K562 (cell line): ENCODE results near the gene SLFN14. TPM values are rescaled to one million over a fixed set of nuclear protein-coding genes. Genes with fewer than 3 reads are reported as not detected.
A peak's percentile ranks its signal among the peaks of the same experiment; 100 is the strongest.

Experiments
- ATF7 ChIP-seq: fragments of 450-650 bp; IDR thresholded peaks from 2 replicates; pipeline ENCODE4 v1.7.1; 2014; ENCODE audit warnings: mild to moderate bottlenecking, moderate library complexity
- FOXA3 ChIP-seq, 2 experiments: fragments of 450-650 bp in 1 of 2; sonication (generic) in 1 of 2; formaldehyde crosslinking; IDR thresholded peaks in 1 of 2; conservative IDR thresholded peaks in 1 of 2; 2 replicates each; pipeline versions ENCODE4 v1.4.0 to v1.8.0; 2020 to 2022; ENCODE audit warnings: mild to moderate bottlenecking in 2 of 2, missing genetic modification reagents in 1 of 2
- HSF4 ChIP-seq: fragments of 250-450 bp; sonication (Bioruptor Pico); IDR thresholded peaks from 2 replicates; pipeline ENCODE4 v2.1.2; 2022; ENCODE audit warnings: mild to moderate bottlenecking, moderate library complexity, borderline replicate concordance
- MAFF ChIP-seq: IDR thresholded peaks from 2 replicates; pipeline ENCODE4 v1.6.1; 2012; ENCODE audit warnings: low read length, improper control_type of control experiment
- MEF2A ChIP-seq: IDR thresholded peaks from 2 replicates; pipeline ENCODE4 v1.6.1; 2011; ENCODE audit warnings: low read depth, mild to moderate bottlenecking, low read length, moderate library complexity; ENCODE audit not compliant: control insufficient read depth
- PHTF2 ChIP-seq: fragments of 250-450 bp; sonication (Bioruptor Pico); IDR thresholded peaks from 2 replicates; pipeline ENCODE4 v1.5.0; 2021; ENCODE audit warnings: mild to moderate bottlenecking
- SRSF1 ChIP-seq: fragments of 200-400 bp; formaldehyde crosslinking; IDR thresholded peaks from 2 replicates; pipeline ENCODE4 v1.6.1; 2017; ENCODE audit warnings: mild to moderate bottlenecking, low read depth, low read length, moderate library complexity
- TAF1 ChIP-seq: IDR thresholded peaks from 2 replicates; pipeline ENCODE4 v1.6.1; 2011; ENCODE audit warnings: mild to moderate bottlenecking, low read length, moderate library complexity; ENCODE audit not compliant: insufficient read depth, control insufficient read depth, severe bottlenecking; ENCODE audit errors: extremely low read depth
- ZNF57 ChIP-seq: fragments of 450-650 bp; formaldehyde crosslinking; IDR thresholded peaks from 2 replicates; pipeline ENCODE4 v1.4.0; 2020; ENCODE audit warnings: mild to moderate bottlenecking, moderate library complexity
- ZNF75A ChIP-seq: fragments of 450-650 bp; formaldehyde crosslinking; IDR thresholded peaks from 2 replicates; pipeline ENCODE4 v1.4.0; 2020; ENCODE audit warnings: mild to moderate bottlenecking
- polyA plus RNA-seq, 8 experiments: library from polyadenylated mRNA; depleted of rRNA in 4 of 8; stranded (reverse) in 5 of 8; unstranded in 3 of 8; fragments of >200 nt; fragmentation: Nextera tagmentation in 2 of 8; fragmentation: Illumina TruSeq in 1 of 8; extraction: Ambion mirVana in 2 of 8; extraction: Trizol in 1 of 8; gene quantifications; 2 replicates each; pipeline versions ENCODE4 v1.2.1 to v1.2.3, GENCODE V29; 2011 to 2014; ENCODE audit warnings: inconsistent platforms in 1 of 8, missing spikeins in 1 of 8
- total RNA-seq, 7 experiments: library from RNA; depleted of rRNA in 6 of 7; stranded (reverse); fragments of >200 nt in 6 of 7; fragmentation: Illumina TruSeq in 2 of 7; extraction: Trizol in 2 of 7; gene quantifications; 2 replicates each; pipeline versions ENCODE4 v1.2.1 to v1.2.3, GENCODE V29; 2011 to 2021; ENCODE audit warnings: low replicate concordance in 1 of 7
- TF ChIP-seq, protein P1 (sequence below): fragments of 450-650 bp; IDR thresholded peaks from 2 replicates; pipeline ENCODE4 v1.6.1; 2016; ENCODE audit warnings: mild to moderate bottlenecking, moderate library complexity
- TF ChIP-seq, protein P2 (sequence below): sonication (generic); formaldehyde crosslinking; IDR thresholded peaks from 2 replicates; pipeline ENCODE4 v1.9.0; 2022; ENCODE audit warnings: mild to moderate bottlenecking, missing genetic modification reagents
- TF ChIP-seq, protein P3 (sequence below): IDR thresholded peaks from 3 replicates; pipeline ENCODE4 v1.6.1; 2011; ENCODE audit warnings: borderline replicate concordance, mild to moderate bottlenecking; ENCODE audit not compliant: insufficient read length, insufficient read depth

Gene SLFN14
- total and polyA plus RNA-seq, 9 of the 15 experiments (the other 6 are each of a cell fraction or from before 2014, with no cell fraction given), result 1.3 to 4.3 (median 3.1) TPM

DNA sequence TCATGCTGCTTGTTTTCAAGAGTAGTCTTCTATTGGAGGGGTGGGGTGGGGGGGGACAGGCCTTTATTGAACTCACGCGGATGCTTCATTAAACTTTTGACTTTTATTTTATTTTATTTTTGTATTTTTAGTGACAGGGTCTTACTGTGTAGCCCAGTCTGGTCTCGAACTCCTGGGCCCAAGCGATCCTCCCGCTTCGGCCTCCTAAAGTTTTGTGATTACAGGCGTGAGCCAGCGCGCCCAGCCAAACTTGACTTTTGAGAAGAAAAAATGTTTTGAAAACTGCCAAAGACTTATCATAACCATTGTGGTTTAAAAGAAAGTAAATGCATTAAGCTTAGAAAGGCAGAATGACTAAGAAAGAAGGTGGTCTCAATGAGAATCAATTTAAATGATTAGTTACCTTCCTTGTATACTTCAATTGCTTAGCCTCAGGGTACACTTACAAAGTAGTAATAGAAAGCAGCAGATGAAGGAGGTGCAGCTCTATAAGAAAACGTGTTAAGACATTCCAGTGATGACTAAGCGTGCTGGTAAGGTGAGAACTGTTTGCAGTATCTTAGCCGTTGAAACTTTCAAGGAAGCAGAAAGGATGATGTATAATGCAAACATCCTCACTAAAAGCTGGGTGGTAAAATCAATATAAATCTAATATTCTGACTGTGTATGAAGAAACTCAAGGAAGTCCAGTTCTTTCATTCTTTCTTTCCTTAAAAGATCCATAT is 27.7 kb upstream of the SLFN14 start (continued):
- TF ChIP-seq SRSF1, result no peak
- TF ChIP-seq, protein P1, sequence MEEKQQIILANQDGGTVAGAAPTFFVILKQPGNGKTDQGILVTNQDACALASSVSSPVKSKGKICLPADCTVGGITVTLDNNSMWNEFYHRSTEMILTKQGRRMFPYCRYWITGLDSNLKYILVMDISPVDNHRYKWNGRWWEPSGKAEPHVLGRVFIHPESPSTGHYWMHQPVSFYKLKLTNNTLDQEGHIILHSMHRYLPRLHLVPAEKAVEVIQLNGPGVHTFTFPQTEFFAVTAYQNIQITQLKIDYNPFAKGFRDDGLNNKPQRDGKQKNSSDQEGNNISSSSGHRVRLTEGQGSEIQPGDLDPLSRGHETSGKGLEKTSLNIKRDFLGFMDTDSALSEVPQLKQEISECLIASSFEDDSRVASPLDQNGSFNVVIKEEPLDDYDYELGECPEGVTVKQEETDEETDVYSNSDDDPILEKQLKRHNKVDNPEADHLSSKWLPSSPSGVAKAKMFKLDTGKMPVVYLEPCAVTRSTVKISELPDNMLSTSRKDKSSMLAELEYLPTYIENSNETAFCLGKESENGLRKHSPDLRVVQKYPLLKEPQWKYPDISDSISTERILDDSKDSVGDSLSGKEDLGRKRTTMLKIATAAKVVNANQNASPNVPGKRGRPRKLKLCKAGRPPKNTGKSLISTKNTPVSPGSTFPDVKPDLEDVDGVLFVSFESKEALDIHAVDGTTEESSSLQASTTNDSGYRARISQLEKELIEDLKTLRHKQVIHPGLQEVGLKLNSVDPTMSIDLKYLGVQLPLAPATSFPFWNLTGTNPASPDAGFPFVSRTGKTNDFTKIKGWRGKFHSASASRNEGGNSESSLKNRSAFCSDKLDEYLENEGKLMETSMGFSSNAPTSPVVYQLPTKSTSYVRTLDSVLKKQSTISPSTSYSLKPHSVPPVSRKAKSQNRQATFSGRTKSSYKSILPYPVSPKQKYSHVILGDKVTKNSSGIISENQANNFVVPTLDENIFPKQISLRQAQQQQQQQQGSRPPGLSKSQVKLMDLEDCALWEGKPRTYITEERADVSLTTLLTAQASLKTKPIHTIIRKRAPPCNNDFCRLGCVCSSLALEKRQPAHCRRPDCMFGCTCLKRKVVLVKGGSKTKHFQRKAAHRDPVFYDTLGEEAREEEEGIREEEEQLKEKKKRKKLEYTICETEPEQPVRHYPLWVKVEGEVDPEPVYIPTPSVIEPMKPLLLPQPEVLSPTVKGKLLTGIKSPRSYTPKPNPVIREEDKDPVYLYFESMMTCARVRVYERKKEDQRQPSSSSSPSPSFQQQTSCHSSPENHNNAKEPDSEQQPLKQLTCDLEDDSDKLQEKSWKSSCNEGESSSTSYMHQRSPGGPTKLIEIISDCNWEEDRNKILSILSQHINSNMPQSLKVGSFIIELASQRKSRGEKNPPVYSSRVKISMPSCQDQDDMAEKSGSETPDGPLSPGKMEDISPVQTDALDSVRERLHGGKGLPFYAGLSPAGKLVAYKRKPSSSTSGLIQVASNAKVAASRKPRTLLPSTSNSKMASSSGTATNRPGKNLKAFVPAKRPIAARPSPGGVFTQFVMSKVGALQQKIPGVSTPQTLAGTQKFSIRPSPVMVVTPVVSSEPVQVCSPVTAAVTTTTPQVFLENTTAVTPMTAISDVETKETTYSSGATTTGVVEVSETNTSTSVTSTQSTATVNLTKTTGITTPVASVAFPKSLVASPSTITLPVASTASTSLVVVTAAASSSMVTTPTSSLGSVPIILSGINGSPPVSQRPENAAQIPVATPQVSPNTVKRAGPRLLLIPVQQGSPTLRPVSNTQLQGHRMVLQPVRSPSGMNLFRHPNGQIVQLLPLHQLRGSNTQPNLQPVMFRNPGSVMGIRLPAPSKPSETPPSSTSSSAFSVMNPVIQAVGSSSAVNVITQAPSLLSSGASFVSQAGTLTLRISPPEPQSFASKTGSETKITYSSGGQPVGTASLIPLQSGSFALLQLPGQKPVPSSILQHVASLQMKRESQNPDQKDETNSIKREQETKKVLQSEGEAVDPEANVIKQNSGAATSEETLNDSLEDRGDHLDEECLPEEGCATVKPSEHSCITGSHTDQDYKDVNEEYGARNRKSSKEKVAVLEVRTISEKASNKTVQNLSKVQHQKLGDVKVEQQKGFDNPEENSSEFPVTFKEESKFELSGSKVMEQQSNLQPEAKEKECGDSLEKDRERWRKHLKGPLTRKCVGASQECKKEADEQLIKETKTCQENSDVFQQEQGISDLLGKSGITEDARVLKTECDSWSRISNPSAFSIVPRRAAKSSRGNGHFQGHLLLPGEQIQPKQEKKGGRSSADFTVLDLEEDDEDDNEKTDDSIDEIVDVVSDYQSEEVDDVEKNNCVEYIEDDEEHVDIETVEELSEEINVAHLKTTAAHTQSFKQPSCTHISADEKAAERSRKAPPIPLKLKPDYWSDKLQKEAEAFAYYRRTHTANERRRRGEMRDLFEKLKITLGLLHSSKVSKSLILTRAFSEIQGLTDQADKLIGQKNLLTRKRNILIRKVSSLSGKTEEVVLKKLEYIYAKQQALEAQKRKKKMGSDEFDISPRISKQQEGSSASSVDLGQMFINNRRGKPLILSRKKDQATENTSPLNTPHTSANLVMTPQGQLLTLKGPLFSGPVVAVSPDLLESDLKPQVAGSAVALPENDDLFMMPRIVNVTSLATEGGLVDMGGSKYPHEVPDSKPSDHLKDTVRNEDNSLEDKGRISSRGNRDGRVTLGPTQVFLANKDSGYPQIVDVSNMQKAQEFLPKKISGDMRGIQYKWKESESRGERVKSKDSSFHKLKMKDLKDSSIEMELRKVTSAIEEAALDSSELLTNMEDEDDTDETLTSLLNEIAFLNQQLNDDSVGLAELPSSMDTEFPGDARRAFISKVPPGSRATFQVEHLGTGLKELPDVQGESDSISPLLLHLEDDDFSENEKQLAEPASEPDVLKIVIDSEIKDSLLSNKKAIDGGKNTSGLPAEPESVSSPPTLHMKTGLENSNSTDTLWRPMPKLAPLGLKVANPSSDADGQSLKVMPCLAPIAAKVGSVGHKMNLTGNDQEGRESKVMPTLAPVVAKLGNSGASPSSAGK, result peak; percentile 50; the same call in 1 of the 2 replicates
- TF ChIP-seq HSF4 (CRISPR knock-in tag), result no peak
- TF ChIP-seq, protein P2, sequence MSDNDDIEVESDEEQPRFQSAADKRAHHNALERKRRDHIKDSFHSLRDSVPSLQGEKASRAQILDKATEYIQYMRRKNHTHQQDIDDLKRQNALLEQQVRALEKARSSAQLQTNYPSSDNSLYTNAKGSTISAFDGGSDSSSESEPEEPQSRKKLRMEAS, result no peak
- TF ChIP-seq, protein P3, sequence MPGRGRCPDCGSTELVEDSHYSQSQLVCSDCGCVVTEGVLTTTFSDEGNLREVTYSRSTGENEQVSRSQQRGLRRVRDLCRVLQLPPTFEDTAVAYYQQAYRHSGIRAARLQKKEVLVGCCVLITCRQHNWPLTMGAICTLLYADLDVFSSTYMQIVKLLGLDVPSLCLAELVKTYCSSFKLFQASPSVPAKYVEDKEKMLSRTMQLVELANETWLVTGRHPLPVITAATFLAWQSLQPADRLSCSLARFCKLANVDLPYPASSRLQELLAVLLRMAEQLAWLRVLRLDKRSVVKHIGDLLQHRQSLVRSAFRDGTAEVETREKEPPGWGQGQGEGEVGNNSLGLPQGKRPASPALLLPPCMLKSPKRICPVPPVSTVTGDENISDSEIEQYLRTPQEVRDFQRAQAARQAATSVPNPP, result no peak
- no peak for TF ChIP-seq ZNF75A (CRISPR knock-in tag)
- TF ChIP-seq MEF2A, result no peak
- peak; percentile 30; the same call in 1 of the 2 replicates for TF ChIP-seq MAFF
- no peak for TF ChIP-seq FOXA3 (CRISPR knock-in tag; conservative IDR thresholded peaks at IDR 0.05 in 1 of 2, IDR thresholded peaks at IDR 0.05 in 1 of 2)
- TF ChIP-seq ATF7, result 0 out of 2 replicates have a peak, but pooled peaks have one; percentile 18
- TF ChIP-seq ZNF57 (CRISPR knock-in tag), result no peak
- TF ChIP-seq TAF1, result peak; percentile 26
- TF ChIP-seq PHTF2 (CRISPR knock-in tag), result no peak
